Osteoblast (primary cell): ENCODE data around the gene DOCK1. TPM values are rescaled to one million over a fixed set of nuclear protein-coding genes. Genes with fewer than 3 reads are reported as not detected.

Experiments
- DNase-seq: peaks from one replicate; pipeline ENCODE4 v3.0.0; 2011; ENCODE audit warnings: low spot score, mixed read lengths; ENCODE audit not compliant: insufficient read length; ENCODE audit errors: missing footprints
- H2AFZ ChIP-seq: 2 replicates; pipeline ENCODE4 v1.6.0; 2011; ENCODE audit warnings: mild to moderate bottlenecking, low read length
- H3K27ac ChIP-seq: 2 replicates; pipeline ENCODE4 v1.5.1; 2011; ENCODE audit warnings: mild to moderate bottlenecking, low read depth, low read length, moderate library complexity
- H3K27me3 ChIP-seq: 2 replicates; pipeline ENCODE4 v1.6.0; 2012; ENCODE audit warnings: mild to moderate bottlenecking, control low read depth, inconsistent platforms, low read length, moderate library complexity; ENCODE audit not compliant: insufficient read depth
- H3K36me3 ChIP-seq: 2 replicates; pipeline ENCODE4 v1.5.1; 2011; ENCODE audit warnings: mild to moderate bottlenecking, low read length, control low read depth, moderate library complexity; ENCODE audit not compliant: insufficient read depth
- H3K4me1 ChIP-seq: 2 replicates; pipeline ENCODE4 v1.5.1; 2011; ENCODE audit warnings: mild to moderate bottlenecking, low read length, control low read depth, moderate library complexity; ENCODE audit not compliant: insufficient read depth
- H3K4me2 ChIP-seq: 2 replicates; pipeline ENCODE4 v1.6.0; 2011; ENCODE audit warnings: mild to moderate bottlenecking, low read length; ENCODE audit not compliant: insufficient read depth
- H3K4me3 ChIP-seq: fragments of 200-600 bp; sonication (generic); 3 replicates; pipeline ENCODE4 v1.5.1; 2012; ENCODE audit warnings: mild to moderate bottlenecking, low read length, inconsistent platforms; ENCODE audit not compliant: insufficient read depth
- H3K79me2 ChIP-seq: 2 replicates; pipeline ENCODE4 v1.6.0; 2012; ENCODE audit warnings: mild to moderate bottlenecking, low read length, control low read depth, inconsistent platforms; ENCODE audit not compliant: insufficient read depth
- H3K9me3 ChIP-seq: 2 replicates; pipeline ENCODE4 v1.5.1; 2011; ENCODE audit warnings: low read depth, low read length, control low read depth
- H4K20me1 ChIP-seq: 2 replicates; pipeline ENCODE4 v1.6.0; 2012; ENCODE audit warnings: mild to moderate bottlenecking, low read length, control low read depth; ENCODE audit not compliant: insufficient read depth
- CTCF ChIP-seq: IDR thresholded peaks from 2 replicates; pipeline ENCODE4 v1.5.1; 2011; ENCODE audit warnings: mild to moderate bottlenecking, low read depth, low read length, moderate library complexity; ENCODE audit errors: extremely low read depth
- total RNA-seq: library from RNA; depleted of rRNA; stranded (reverse); fragments of >200 nt; gene quantifications from 2 replicates; pipeline ENCODE4 v1.2.3, GENCODE V29; 2012

DOCK1 gene
- total RNA-seq, 1 donor = 80.3 TPM

- Histone ChIP-seq H3K9me3 (no peaks in the 10 kb centered on the region), H4K20me1 (peaks cover 7% of the 10 kb centered on the region), H3K36me3 (no peaks in the 10 kb centered on the region), H2AFZ (no peak overlapping the region), H3K4me1 (peaks cover 38% of the 10 kb centered on the region), H3K4me3 (peak overlapping the region; percentile 8), H3K4me2 (peak overlapping the region; percentile 19), H3K27me3 (no peaks in the 10 kb centered on the region), H3K79me2 (no peaks in the 10 kb centered on the region), H3K27ac (peak overlapping the region; percentile 66)
- TF ChIP-seq CTCF = no peak
- no peak for DNase-seq
Observed at GRCh38 chr10:127145173-127145572, 239.9 kb downstream of the DOCK1 start.

DNA sequence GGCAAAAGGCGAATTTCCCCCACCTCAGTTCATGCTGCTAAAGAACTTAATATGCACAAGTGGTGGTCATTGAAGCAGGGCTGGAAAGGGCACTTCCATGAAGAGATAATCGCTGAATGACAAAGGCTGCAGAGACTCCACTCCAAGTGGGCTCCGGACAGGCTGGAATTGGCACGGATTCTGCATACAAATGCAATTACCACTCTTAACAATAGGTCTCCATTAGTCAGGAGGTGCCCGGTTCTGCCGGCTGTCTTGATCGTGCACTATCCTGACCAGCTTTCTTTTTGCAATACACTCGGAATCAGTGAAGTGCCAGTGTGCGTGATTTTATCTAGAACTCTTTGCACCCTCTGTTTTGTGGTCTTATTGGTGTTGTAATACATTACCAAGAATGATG is 241.4 kb downstream of the DOCK1 start:
- H3K27ac ChIP-seq = no peak overlapping the region
- no peaks in the 10 kb centered on the region for H3K36me3 ChIP-seq
- no peak for DNase-seq
- H3K4me3 ChIP-seq = no peak overlapping the region
- H3K9me3 ChIP-seq = no peaks in the 10 kb centered on the region
- TF ChIP-seq CTCF = no peak
- peaks cover 50% of the 10 kb centered on the region for H3K4me1 ChIP-seq
- peaks cover 7% of the 10 kb centered on the region for H4K20me1 ChIP-seq
- no peaks in the 10 kb centered on the region for H3K27me3 ChIP-seq
- no peaks in the 10 kb centered on the region for H3K79me2 ChIP-seq
- no peak overlapping the region for H2AFZ ChIP-seq
- H3K4me2 ChIP-seq = no peak overlapping the region

GRCh38 chr10:127148066-127148932 is 243.1 kb downstream of the DOCK1 start:
- H3K79me2 ChIP-seq = peaks cover 2% of the 10 kb centered on the region
- no peaks in the 10 kb centered on the region for H3K27me3 ChIP-seq
- peak overlapping the region; percentile 23 for H2AFZ ChIP-seq
- H3K4me3 ChIP-seq = peak overlapping the region; percentile 47
- no peaks in the 10 kb centered on the region for H3K9me3 ChIP-seq
- no peak for DNase-seq
- no peaks in the 10 kb centered on the region for H3K36me3 ChIP-seq
- H3K4me2 ChIP-seq = peak overlapping the region; percentile 76
- no peak for TF ChIP-seq CTCF
- H3K27ac ChIP-seq = peak overlapping the region; percentile 97
- peaks cover 10% of the 10 kb centered on the region for H4K20me1 ChIP-seq
- peaks cover 62% of the 10 kb centered on the region for H3K4me1 ChIP-seq

DNA sequence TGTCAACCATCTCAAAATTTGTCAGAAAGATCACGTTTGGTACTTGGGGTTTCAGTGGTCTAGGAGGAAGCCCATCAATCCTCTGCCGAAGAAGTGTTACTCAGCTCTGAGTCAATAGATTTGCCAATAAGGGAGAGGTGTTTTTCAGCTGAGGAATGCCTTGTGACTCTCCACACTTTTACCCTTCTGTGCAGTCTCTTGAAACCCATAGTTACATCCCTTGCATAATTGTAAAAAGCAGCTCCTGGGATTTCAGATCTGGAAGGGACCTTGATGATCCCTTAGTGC is 243.6 kb downstream of the DOCK1 start:
- peaks cover 5% of the 10 kb centered on the region for H3K79me2 ChIP-seq
- H3K4me1 ChIP-seq = peaks cover 62% of the 10 kb centered on the region
- H3K4me2 ChIP-seq = peak overlapping the region; percentile 76
- peak overlapping the region; percentile 97 for H3K27ac ChIP-seq
- peaks cover 10% of the 10 kb centered on the region for H4K20me1 ChIP-seq
- no peaks in the 10 kb centered on the region for H3K36me3 ChIP-seq
- peak overlapping the region; percentile 47 for H3K4me3 ChIP-seq
- TF ChIP-seq CTCF = no peak
- H3K27me3 ChIP-seq = no peaks in the 10 kb centered on the region
- H3K9me3 ChIP-seq = no peaks in the 10 kb centered on the region
- no peak overlapping the region for H2AFZ ChIP-seq
- peak; percentile 90 for DNase-seq
